SK-N-DZ (cell line): ENCODE measurements around the gene MAP3K20.
"Not testable (repeated sequence)": the region's sequence is repeated elsewhere in the genome, so short reads cannot be mapped to it uniquely, and the experiment has no call there.

Source experiments
- DNase-seq: peaks from one replicate; pipeline ENCODE4 v3.0.0-alpha.2; 2015; ENCODE audit warnings: low spot score

MAP3K20 gene

DNA sequence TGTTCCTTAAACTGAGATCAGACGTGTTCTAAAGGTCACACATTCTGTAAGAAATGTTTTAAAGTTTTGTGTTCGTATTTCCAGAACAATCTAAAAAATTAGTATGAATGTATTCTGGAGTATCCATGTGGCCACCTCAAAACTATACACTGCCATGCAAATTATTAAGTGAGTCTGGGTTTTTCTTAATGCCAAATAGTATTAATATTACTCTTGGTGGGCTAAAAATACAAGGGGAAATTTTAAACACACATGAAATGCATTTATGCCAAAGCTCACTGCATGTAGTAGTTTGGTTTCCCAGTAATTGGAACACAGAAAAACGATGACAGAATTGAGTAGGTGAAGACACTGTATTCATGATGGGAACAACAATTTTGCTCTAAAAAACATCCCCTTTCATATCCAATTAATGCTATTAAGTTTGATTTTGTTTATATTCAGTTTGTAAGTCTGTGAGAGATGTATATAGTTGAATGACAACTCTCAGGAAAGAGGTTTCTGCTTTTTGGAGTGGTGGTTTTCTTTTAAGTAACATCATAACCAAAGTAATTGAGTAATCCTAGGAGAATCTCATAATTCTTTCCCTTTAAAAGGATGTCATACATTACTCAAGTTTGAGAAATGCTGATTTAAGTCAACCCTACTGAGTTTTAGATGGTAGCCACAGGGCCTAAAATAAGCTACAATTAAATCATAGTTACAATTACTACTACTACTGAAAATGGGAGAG is 203.3 kb downstream of the MAP3K20 start:
- no peak for DNase-seq

DNA sequence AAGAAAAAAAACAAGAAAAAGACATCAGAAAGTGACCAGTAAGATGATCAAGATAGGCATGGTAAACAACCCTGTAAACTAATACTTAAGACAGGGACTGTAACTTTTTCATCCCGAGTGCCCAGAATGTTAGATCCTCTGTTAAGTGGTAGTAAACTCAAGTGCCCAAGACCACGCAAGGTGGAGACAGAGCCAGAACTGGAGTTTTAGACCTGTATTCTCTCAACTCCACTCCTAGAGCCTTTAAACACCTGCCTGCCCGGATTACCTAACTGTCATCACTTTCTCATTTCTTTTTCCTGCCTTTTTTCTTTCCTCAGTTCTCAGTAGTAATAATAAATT is 203.9 kb downstream of the MAP3K20 start:
- no peak for DNase-seq

DNA sequence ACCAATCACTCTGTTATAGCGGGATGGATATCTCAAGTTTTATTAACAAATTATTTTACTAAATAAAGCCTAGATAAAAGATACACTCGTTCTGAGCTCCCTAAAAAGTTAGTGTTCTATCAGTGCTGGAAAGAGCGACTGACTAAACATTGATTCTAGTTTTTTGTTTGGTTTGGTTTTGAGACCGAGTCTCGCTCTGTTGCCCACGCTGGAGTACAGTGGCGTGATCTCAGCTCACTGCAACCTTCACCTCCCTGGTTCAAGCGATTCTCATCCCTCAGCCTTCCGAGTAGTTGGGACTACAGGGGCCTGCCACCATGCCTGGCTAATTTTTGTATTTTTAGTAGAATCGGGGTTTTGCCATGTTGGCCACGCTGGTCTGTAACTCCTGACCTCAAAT is 205.2 kb downstream of the MAP3K20 start:
- no peak for DNase-seq

- DNase-seq, result not testable (repeated sequence)
These were observed 206.3 kb downstream of the MAP3K20 start for GRCh38 chr2:173281898-173282297.

GRCh38 chr2:173282795-173283545 is 207.3 kb downstream of the MAP3K20 start:
- DNase-seq, result no peak

DNA sequence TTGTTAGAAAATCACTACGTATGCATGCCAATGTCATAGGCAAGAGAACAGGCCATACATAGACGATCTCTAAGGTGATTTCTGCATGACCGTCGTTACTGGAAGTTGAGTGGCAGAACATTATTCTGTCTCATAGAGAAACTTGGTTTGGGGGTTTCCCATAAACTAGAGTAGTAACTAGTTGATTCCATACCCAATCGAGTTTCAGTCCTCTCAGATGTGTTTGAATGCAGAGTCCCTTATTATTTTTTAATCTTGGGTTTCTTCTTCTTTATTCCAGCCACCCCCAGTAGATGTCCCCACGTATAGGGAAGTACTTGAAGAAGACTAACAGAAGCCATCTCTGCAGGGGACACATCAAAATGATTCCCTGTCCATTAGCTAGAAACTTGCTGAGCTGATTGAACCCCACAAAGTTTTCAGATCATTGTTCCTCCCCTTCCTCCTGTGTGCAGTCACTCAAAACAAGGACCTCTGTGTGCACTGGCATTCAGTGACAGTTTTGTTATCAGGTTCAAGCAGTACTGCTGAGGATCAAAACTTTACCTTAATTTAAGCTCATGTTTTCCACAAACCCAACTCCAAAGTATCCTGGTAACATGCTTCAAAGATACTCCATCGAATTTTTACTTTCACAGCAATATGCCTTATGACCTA is 210.6 kb downstream of the MAP3K20 start:
- no peak for DNase-seq

DNA sequence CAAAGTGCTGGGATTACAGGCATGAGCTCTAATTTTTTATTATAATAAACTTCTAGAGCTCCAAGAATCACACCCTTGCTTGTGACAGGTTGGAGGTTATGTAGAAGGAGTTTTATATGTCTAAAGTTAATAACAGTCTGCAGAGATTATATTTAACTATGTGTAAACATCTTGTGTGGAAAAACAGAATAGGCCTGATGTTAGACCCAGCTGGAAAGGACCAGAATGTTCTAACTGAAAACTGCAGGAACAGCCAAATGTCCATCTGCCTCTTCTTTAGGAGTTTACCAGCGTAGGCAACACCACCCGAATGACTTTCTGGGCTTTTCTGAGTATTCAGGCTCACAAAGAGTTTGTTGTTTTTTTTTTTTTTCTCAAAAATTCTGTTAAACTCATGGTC is 211.9 kb downstream of the MAP3K20 start:
- DNase-seq, result no peak

DNA sequence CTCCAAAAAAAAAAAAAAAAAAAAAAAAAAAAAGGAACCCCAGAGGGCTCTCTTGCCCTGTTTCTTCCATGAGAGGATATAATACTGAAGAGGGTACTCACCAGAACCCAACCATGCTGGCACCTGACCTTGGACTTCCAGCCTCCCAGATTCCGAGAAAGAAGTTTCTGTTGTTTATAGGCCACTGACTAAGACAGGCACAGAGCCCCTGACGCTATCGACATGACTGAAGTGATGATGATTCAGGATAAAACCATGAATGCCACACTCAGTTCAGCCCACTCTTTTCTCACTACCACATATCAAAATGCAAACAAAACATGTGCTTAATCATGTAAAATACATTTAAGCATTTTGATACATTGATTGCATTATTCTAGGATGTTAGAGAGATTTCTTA is 212.9 kb downstream of the MAP3K20 start:
- DNase-seq, result no peak

DNA sequence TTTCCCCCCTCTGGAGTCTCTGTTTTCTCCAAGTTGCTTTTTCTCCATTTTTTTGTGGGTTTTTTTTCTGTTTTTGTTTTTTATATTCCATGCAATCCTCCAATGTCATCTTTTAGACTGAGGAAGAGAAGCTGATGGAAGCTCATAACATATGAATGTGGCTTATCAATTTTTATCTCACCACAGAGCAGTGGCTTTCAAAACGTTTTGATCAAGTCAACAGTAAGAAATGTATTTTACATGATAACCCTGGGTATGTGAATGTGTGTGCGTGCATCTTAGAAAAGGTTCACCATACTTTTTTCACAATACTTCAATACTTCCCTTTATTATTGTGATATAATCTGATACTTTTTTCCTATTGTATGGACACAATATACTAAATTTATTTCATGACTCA is 214.4 kb downstream of the MAP3K20 start:
- no peak for DNase-seq

- peak; percentile 32 for DNase-seq
These were observed 214.9 kb downstream of the MAP3K20 start for GRCh38 chr2:173290518-173290917.

GRCh38 chr2:173291412-173291811 is 215.8 kb downstream of the MAP3K20 start:
- no peak for DNase-seq

- no peak for DNase-seq
These were observed 220.6 kb downstream of the MAP3K20 start for GRCh38 chr2:173296235-173296634.

GRCh38 chr2:173298536-173299097 is 223.0 kb downstream of the MAP3K20 start:
- DNase-seq, result no peak

DNA sequence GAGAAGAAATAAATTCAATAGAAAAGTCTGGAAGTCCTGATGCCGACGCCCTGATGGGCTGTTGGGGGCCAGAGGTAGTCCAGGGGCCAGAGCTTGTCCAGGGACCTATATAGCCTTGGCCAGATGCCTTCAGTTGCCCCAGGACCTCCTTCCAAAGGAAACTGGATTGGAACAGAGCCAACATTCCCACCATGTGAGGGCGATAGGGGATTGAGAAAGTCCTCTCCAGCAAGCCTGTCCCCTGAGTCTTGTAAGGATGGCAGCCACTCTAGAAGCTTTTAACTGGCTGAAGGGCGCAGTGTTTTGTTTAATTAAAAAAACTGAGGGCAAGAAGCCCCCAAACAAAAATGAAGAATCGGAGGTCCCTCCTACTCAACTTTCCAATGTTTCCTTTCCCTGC is 224.1 kb downstream of the MAP3K20 start:
- no peak for DNase-seq

GRCh38 chr2:173300458-173300857 is 224.8 kb downstream of the MAP3K20 start:
- DNase-seq, result no peak

DNA sequence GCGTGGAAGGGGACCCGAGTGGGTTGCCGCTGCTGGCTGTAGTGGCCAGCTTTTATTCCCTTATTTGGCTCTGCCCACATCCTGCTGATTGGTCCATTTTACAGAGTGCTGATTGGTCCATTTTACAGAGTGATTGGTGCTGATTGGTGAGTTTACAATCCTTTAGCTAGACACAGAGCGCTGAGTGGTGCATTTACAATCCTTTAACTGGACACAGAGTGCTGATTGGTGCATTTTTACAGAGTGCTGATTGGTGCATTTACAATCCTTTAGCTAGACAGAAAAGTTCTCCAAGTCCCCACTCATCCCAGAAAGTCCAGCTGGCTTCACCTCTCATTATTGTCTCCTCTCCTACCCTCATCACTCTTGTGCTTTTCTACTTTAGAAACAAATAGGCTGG is 225.9 kb downstream of the MAP3K20 start:
- DNase-seq, result not testable (repeated sequence)

- no peak for DNase-seq
These were observed 229.7 kb downstream of the MAP3K20 start for GRCh38 chr2:173305303-173305702.

GRCh38 chr2:173307293-173307692 is 231.6 kb downstream of the MAP3K20 start:
- no peak for DNase-seq

DNA sequence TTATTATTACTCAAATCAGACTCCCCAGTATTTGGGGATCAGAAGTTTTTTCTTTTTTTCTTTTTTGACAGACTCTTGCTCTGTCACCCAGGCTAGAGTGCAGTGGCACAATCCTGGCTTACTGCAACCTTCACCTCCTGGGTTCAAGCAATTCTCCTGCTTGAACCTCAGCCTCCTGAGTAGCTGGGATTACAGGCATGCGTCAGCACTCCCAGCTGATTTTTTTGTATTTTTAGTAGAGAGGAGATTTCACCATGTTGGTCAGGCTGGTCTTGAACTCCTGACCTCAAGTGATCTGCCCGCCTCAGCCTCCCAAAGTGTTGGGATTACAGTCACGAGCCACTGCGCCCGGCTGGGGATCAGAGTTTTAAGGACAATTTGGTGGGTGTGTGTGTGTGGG is 233.7 kb downstream of the MAP3K20 start:
- DNase-seq, result not testable (repeated sequence)

DNA sequence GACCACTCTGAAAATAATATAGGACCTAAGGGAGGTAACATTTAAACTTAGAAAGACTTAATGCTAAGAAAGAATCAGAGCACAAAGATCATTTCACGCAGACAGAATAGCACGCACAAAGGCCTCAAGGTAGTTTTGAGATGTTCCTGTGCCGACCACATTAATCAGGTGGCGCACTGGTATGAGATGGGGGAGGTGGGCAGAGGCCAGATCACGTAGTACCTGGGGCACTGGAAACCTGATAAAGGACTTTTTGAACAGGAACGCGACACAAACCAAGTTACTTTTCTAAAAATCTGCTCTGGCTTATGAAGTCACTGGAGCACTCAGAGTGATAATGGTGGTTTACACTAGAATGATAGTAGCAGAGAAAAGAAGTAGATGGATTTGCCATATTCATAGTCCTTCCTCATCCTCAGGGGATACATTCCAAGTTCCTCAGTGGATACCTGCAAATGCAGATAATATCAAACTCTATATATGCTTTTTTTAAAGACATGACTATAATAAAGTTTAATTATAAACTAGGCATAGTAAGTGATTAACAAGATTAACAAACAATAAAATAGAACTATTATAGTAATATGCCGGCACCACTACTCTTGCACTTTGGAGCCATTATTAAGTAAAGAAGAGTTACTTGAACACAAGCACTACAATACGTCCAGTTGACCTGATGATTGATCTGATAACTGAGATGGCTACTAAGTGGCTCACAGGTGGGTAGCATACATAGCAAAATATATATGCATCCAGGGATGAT is 236.4 kb downstream of the MAP3K20 start:
- no peak for DNase-seq
